ENCODE data around the gene IGSF21.

IGSF21 gene

GRCh38 chr1:18350747-18351146, 243.1 kb downstream of the IGSF21 start:
- H3K4me2 ChIP-seq (ENCODE audit: low read length): no peak overlapping the region
- no peaks in the 10 kb centered on the region for H3K4me1 ChIP-seq (ENCODE audit: control insufficient read depth, insufficient read depth, low read length)
- H3K27me3 ChIP-seq (ENCODE audit: control insufficient read depth, insufficient read depth, low read length): no peaks in the 10 kb centered on the region

GRCh38 chr1:18351735-18352134, 244.1 kb downstream of the IGSF21 start:
- H3K9ac ChIP-seq (ENCODE audit: low read depth, low read length): no peak overlapping the region
- H3K9me3 ChIP-seq (replicated peaks; ENCODE audit: low read length): peaks cover 5% of the 10 kb centered on the region
- no peaks in the 10 kb centered on the region for H3K36me3 ChIP-seq (ENCODE audit: insufficient read depth, low read length)
- no peaks in the 10 kb centered on the region for H3K27me3 ChIP-seq (ENCODE audit: control insufficient read depth, insufficient read depth, low read length)
- no peak overlapping the region for H3K4me3 ChIP-seq (ENCODE audit: low read length)
- no peak overlapping the region for H3K4me2 ChIP-seq (ENCODE audit: low read length)
- no peaks in the 10 kb centered on the region for H3K4me1 ChIP-seq (ENCODE audit: control insufficient read depth, insufficient read depth, low read length)

More at GRCh38 chr1:18350747-18351146, 243.1 kb downstream of the IGSF21 start:
- H3K36me3 ChIP-seq (ENCODE audit: insufficient read depth, low read length): no peaks in the 10 kb centered on the region
- peaks cover 8% of the 10 kb centered on the region for H3K9me3 ChIP-seq (replicated peaks; ENCODE audit: low read length)
- H3K9ac ChIP-seq (ENCODE audit: low read depth, low read length): no peak overlapping the region
- H3K4me3 ChIP-seq (ENCODE audit: low read length): no peak overlapping the region

DNA sequence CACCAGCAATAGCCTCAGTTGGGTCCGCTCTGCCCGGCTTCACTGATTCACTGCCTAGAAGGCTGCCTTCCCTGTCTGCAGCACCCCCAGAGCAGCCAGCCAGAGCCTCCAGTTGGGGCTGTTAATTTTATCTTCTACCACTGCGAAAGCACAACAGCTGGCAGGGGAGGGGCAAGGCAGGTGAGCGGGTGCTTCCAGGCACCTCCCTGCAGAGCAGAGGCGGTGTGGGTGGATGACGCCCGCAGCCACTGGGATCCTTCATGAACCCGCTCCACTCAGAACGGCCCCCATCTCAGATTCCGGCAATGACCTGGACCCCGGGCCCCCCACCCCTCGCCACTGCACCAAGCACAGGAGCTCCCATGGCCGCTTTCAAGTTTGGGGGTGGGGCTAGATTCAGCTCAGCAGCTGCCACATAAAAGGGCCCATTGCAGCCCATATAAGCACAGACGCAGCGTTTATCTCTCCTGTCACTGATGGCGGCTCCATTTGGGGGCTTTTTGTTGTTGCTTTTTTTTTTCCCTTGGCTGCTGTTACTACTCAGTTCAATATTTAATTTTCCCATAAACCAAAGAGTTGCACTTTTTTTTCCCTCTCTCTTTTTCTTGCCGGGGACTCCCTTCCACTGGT, 245.2 kb downstream of the IGSF21 start:
- Histone ChIP-seq H3K4me3 (ENCODE audit: low read length) (no peak overlapping the region), H3K9ac (ENCODE audit: low read depth, low read length) (no peak overlapping the region), H3K27me3 (ENCODE audit: control insufficient read depth, insufficient read depth, low read length) (no peaks in the 10 kb centered on the region), H3K9me3 (replicated peaks; ENCODE audit: low read length) (peaks cover 5% of the 10 kb centered on the region), H3K4me2 (ENCODE audit: low read length) (no peak overlapping the region), H3K4me1 (ENCODE audit: control insufficient read depth, insufficient read depth, low read length) (no peaks in the 10 kb centered on the region), H3K36me3 (ENCODE audit: insufficient read depth, low read length) (no peaks in the 10 kb centered on the region)

- H3K9me3 ChIP-seq (replicated peaks; ENCODE audit: low read length): peaks cover 5% of the 10 kb centered on the region
- no peaks in the 10 kb centered on the region for H3K4me1 ChIP-seq (ENCODE audit: control insufficient read depth, insufficient read depth, low read length)
- H3K4me3 ChIP-seq (ENCODE audit: low read length): no peak overlapping the region
- H3K36me3 ChIP-seq (ENCODE audit: insufficient read depth, low read length): no peaks in the 10 kb centered on the region
- no peaks in the 10 kb centered on the region for H3K27me3 ChIP-seq (ENCODE audit: control insufficient read depth, insufficient read depth, low read length)
- no peak overlapping the region for H3K9ac ChIP-seq (ENCODE audit: low read depth, low read length)
- H3K4me2 ChIP-seq (ENCODE audit: low read length): no peak overlapping the region
Measured at GRCh38 chr1:18353528-18353927, 245.9 kb downstream of the IGSF21 start.

DNA sequence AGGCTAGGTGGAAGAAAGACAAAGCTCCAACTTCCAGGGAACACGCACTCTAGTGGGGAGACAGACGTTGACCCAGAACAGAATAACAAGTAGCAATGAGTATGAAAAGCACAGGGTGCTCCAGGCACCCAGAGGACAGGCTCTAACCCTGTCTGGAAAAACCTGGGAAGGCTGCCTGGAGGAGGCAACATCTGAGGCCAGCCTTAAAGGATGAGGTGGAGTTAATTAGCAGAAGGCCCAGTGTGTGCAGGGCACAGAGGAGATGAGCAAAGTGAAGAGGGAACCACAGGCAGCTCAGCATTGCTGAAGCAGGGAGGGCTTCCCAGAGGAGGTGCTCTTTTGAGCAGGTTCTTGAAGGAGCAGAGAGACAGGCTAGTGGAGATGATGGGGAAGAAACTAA, 246.4 kb downstream of the IGSF21 start:
- Histone ChIP-seq H3K36me3 (ENCODE audit: insufficient read depth, low read length) (no peaks in the 10 kb centered on the region), H3K4me3 (ENCODE audit: low read length) (no peak overlapping the region), H3K9ac (ENCODE audit: low read depth, low read length) (no peak overlapping the region), H3K27me3 (ENCODE audit: control insufficient read depth, insufficient read depth, low read length) (no peaks in the 10 kb centered on the region), H3K9me3 (replicated peaks; ENCODE audit: low read length) (peaks cover 5% of the 10 kb centered on the region), H3K4me2 (ENCODE audit: low read length) (no peak overlapping the region), H3K4me1 (ENCODE audit: control insufficient read depth, insufficient read depth, low read length) (no peaks in the 10 kb centered on the region)

DNA sequence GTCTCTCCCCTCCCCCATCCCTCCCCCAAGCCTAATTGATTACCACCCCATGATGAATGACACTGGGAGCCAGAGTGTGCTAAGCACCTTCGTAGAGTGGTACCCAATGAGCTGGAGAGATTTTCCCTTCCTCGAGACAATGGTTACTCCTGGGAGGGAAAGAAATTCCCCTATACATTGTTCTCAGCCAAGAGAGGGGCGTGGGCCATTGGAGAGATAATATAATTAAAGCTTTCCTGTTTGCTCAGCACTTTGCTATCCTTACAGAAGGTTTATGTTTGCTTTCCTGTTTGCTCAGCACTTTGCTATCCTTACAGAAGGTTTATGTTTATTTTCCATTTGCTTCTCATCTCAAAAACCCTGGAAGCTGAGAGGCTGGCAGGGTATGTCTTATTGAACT, 247.0 kb downstream of the IGSF21 start:
- no peak overlapping the region for H3K9ac ChIP-seq (ENCODE audit: low read depth, low read length)
- H3K9me3 ChIP-seq (replicated peaks; ENCODE audit: low read length): peaks cover 5% of the 10 kb centered on the region
- no peaks in the 10 kb centered on the region for H3K36me3 ChIP-seq (ENCODE audit: insufficient read depth, low read length)
- no peaks in the 10 kb centered on the region for H3K27me3 ChIP-seq (ENCODE audit: control insufficient read depth, insufficient read depth, low read length)
- H3K4me2 ChIP-seq (ENCODE audit: low read length): no peak overlapping the region
- no peaks in the 10 kb centered on the region for H3K4me1 ChIP-seq (ENCODE audit: control insufficient read depth, insufficient read depth, low read length)
- H3K4me3 ChIP-seq (ENCODE audit: low read length): no peak overlapping the region

GRCh38 chr1:18357622-18358230, 250.1 kb downstream of the IGSF21 start:
- H3K36me3 ChIP-seq (ENCODE audit: insufficient read depth, low read length): no peaks in the 10 kb centered on the region
- H3K9me3 ChIP-seq (replicated peaks; ENCODE audit: low read length): peaks cover 5% of the 10 kb centered on the region
- no peak overlapping the region for H3K4me2 ChIP-seq (ENCODE audit: low read length)
- no peaks in the 10 kb centered on the region for H3K4me1 ChIP-seq (ENCODE audit: control insufficient read depth, insufficient read depth, low read length)
- no peaks in the 10 kb centered on the region for H3K27me3 ChIP-seq (ENCODE audit: control insufficient read depth, insufficient read depth, low read length)
- no peak overlapping the region for H3K9ac ChIP-seq (ENCODE audit: low read depth, low read length)
- H3K4me3 ChIP-seq (ENCODE audit: low read length): no peak overlapping the region

DNA sequence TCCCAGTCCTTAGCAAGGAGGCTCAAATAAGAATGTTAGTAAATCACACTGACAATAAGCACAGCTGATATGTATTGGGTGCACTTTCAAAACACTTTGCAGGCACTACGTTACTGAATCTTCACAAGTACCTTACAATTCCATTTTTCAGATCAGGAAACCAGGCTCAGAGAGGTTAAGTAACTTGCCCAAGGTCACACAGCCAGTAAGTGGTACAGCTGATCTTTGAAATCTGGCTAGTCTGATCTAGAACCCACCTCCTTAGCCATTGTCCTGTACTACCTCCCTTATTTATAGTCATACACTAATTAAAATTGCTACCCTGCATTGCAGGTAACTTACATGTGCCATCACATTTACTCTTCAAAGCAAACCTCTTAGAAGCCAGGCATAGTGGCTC, 251.0 kb downstream of the IGSF21 start:
- H3K9ac ChIP-seq (ENCODE audit: low read depth, low read length): no peak overlapping the region
- H3K36me3 ChIP-seq (ENCODE audit: insufficient read depth, low read length): no peaks in the 10 kb centered on the region
- H3K9me3 ChIP-seq (replicated peaks; ENCODE audit: low read length): peaks cover 11% of the 10 kb centered on the region
- H3K4me2 ChIP-seq (ENCODE audit: low read length): no peak overlapping the region
- no peaks in the 10 kb centered on the region for H3K27me3 ChIP-seq (ENCODE audit: control insufficient read depth, insufficient read depth, low read length)
- H3K4me3 ChIP-seq (ENCODE audit: low read length): no peak overlapping the region
- H3K4me1 ChIP-seq (ENCODE audit: control insufficient read depth, insufficient read depth, low read length): no peaks in the 10 kb centered on the region

DNA sequence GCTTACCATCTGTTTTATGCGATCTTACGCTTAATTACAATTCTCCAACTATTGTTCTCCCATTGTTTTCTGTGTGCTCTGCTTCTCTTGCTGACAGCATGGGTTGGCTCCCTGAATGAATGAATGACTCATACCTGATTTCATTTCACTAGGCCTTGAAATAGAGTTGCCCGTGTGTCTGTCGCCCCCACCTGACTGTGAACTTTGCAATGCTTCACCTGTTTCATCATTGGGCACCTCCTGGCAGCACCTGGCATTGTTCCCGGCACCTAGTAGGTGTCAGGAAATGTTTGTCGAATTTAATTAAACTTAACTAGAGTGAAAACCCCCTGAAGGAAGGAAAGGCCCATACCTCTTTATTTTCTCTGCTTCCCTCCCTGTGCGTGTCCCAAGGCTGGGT, 252.7 kb downstream of the IGSF21 start:
- H3K4me1 ChIP-seq (ENCODE audit: control insufficient read depth, insufficient read depth, low read length): no peaks in the 10 kb centered on the region
- no peaks in the 10 kb centered on the region for H3K36me3 ChIP-seq (ENCODE audit: insufficient read depth, low read length)
- peaks cover 6% of the 10 kb centered on the region for H3K9me3 ChIP-seq (replicated peaks; ENCODE audit: low read length)
- no peaks in the 10 kb centered on the region for H3K27me3 ChIP-seq (ENCODE audit: control insufficient read depth, insufficient read depth, low read length)
- no peak overlapping the region for H3K9ac ChIP-seq (ENCODE audit: low read depth, low read length)
- no peak overlapping the region for H3K4me3 ChIP-seq (ENCODE audit: low read length)
- H3K4me2 ChIP-seq (ENCODE audit: low read length): no peak overlapping the region

DNA sequence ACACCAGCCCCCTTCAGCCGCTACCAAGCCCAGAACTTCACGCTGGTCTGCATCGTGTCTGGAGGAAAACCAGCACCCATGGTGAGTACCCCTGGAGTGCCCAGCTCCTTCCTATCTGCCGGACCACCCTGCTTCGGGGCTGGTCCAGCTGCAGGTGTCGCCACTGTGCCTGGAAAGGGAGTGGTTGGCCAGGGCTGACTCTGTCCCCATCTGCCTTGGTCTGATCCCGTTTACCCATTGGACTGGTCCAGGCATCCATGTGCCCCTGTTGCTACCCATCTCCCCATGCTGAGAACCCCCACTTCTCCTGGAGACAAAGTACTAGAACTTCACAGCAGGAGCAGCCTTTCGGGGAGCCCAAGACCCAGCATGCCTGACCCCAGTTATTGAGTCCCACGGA, 254.6 kb downstream of the IGSF21 start:
- no peak overlapping the region for H3K9ac ChIP-seq (ENCODE audit: low read depth, low read length)
- H3K36me3 ChIP-seq (ENCODE audit: insufficient read depth, low read length): no peaks in the 10 kb centered on the region
- no peak overlapping the region for H3K4me3 ChIP-seq (ENCODE audit: low read length)
- H3K4me2 ChIP-seq (ENCODE audit: low read length): no peak overlapping the region
- no peaks in the 10 kb centered on the region for H3K27me3 ChIP-seq (ENCODE audit: control insufficient read depth, insufficient read depth, low read length)
- H3K9me3 ChIP-seq (replicated peaks; ENCODE audit: low read length): peaks cover 9% of the 10 kb centered on the region
- H3K4me1 ChIP-seq (ENCODE audit: control insufficient read depth, insufficient read depth, low read length): no peaks in the 10 kb centered on the region

DNA sequence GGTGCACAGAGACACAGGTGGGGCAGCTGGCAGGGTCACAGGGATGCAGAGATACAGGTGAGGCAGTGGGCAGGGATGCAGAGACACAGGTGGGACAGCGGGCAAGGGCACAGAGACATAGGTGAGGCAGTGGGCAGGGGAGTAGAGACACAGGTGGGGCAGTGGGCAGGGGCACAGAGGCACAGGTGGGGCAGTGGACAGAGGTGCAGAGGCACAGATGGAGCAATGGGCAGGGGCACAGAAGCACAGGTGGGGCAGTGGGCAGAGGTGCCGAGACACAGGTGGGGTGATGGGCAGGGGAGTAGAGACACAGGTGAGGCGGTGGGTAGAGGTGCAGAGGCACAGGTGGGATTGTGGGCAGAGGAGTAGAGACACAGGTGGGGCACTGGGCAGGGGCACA, 255.8 kb downstream of the IGSF21 start:
- H3K4me2 ChIP-seq (ENCODE audit: low read length): no peak overlapping the region
- H3K4me3 ChIP-seq (ENCODE audit: low read length): no peak overlapping the region
- H3K9me3 ChIP-seq (replicated peaks; ENCODE audit: low read length): peaks cover 9% of the 10 kb centered on the region

GRCh38 chr1:18365099-18365705, 257.6 kb downstream of the IGSF21 start:
- H3K9ac ChIP-seq (ENCODE audit: low read depth, low read length): no peak overlapping the region
- no peaks in the 10 kb centered on the region for H3K27me3 ChIP-seq (ENCODE audit: control insufficient read depth, insufficient read depth, low read length)
- no peak overlapping the region for H3K4me3 ChIP-seq (ENCODE audit: low read length)
- H3K4me2 ChIP-seq (ENCODE audit: low read length): no peak overlapping the region
- H3K4me1 ChIP-seq (ENCODE audit: control insufficient read depth, insufficient read depth, low read length): no peaks in the 10 kb centered on the region
- peaks cover 9% of the 10 kb centered on the region for H3K9me3 ChIP-seq (replicated peaks; ENCODE audit: low read length)
- H3K36me3 ChIP-seq (ENCODE audit: insufficient read depth, low read length): no peaks in the 10 kb centered on the region

More for the DNA sequence above, 255.8 kb downstream of the IGSF21 start:
- Histone ChIP-seq H3K27me3 (ENCODE audit: control insufficient read depth, insufficient read depth, low read length) (no peaks in the 10 kb centered on the region), H3K4me1 (ENCODE audit: control insufficient read depth, insufficient read depth, low read length) (no peaks in the 10 kb centered on the region), H3K36me3 (ENCODE audit: insufficient read depth, low read length) (no peaks in the 10 kb centered on the region), H3K9ac (ENCODE audit: low read depth, low read length) (no peak overlapping the region)

Data from skeletal muscle satellite cell (primary cell).